GM21786 (cell line): ENCODE data around the gene TAF3.

Source experiments
- ATAC-seq: cut with Tn5 transposase; IDR thresholded peaks from one replicate; pipeline ENCODE4 v1.9.1; 2021; ENCODE audit not compliant: unreplicated experiment

Gene TAF3

DNA sequence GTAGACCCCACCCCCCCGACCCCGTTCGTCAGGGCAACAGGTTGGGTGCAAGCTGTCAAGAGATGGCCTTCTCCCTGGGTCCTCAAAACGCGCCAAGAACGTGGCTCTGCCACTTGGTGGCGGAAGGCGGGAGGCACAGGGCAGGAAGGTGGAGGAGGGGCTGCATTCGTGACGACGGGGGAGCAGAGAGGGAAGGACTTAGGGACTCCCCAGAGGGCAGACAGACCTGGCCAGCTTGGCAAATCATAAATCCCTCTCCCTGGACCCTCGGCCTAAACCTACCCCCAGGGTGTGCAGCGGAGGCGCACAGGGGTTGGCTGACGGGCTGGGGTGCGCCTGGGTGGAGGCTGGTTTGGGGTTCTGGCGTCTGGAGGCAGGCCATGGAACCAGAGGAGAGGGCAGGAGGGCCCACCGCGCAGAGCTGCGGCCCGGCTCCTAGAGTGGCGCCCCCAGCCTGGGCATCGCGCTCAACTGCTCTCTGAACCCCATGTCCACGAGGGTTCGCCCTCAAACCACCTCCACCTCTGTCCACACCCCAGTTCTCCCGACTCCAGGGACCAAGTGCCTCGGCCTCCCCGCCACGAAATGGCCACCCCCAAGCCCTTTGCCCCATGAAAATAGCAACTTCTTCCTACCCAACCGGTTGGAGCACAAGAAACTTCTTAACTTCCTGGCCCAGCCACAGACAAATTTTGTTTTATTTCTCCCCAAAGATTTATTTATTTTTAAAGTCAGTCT lies 225.4 kb downstream of the TAF3 start:
- ATAC-seq: no peak

DNA sequence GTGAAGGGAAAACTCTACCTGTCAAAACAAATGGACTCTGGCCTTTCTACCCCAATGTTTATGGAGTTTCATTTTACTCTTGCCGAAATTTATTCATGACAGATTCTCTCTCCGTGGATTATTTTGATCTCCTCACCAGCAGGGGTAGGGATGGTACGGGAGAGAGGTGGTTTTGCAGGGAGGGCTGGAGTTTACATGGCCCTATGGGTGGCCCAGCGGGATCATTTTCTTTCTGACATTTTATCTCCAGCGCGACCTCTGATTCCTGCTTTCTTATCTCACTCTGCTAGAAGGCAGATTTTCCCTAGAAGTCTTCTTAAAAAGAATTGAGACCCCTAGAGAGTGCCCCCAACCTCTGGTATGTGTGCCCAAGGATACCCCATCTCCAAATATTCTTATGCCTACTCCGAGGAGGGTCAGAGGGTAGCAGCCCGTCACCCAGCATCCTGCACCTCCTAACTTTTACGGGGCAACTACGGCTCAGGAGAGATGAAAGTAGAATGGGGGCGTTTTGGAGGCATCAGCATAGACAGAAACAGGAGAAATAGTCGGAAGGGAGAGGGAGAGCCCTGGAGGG lies 226.1 kb downstream of the TAF3 start:
- ATAC-seq: no peak

- ATAC-seq: no peak
Measured at GRCh38 chr10:8044908-8045725, 226.8 kb downstream of the TAF3 start.

DNA sequence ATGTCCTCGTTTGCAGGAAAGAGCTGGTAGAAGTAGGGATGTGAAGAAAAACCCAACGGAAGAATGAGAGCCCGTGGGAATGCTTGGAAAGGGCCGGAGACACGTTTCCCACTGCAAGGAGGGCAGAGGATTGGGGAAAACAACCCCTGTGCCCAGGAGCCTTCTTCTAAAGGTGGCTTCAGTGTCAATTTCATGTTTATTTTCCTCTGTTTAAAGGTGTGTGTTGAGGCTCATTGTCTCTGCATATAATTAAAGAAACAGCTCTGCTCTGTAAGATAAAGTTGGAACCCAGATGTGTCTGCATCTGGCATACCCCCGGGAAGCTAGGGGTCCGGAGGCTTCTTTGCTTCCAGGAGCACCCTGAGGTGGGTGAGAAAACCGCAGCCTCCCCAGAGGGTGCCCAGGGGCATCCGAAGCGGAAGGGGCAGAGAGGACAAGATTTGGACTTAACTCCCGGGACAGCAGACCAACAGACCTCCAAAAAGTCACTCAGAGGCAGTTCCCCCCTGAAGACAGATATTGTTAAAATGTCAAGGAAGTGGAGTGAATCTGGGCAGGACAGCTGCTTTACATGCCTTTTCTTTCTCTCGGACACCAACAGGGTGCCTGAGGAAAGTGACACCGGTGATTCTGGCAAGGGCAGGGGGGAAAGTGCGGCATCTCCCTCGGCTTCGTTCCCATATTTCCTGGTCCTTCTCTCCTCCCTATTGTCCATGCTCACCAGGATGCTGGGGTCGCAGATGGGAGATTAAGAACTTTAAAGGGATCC lies 227.6 kb downstream of the TAF3 start:
- ATAC-seq: no peak

GRCh38 chr10:8047452-8048280 lies 229.4 kb downstream of the TAF3 start:
- ATAC-seq: no peak

GRCh38 chr10:8048281-8049008 lies 230.1 kb downstream of the TAF3 start:
- ATAC-seq: no peak

GRCh38 chr10:8049045-8049864 lies 230.9 kb downstream of the TAF3 start:
- no peak for ATAC-seq

DNA sequence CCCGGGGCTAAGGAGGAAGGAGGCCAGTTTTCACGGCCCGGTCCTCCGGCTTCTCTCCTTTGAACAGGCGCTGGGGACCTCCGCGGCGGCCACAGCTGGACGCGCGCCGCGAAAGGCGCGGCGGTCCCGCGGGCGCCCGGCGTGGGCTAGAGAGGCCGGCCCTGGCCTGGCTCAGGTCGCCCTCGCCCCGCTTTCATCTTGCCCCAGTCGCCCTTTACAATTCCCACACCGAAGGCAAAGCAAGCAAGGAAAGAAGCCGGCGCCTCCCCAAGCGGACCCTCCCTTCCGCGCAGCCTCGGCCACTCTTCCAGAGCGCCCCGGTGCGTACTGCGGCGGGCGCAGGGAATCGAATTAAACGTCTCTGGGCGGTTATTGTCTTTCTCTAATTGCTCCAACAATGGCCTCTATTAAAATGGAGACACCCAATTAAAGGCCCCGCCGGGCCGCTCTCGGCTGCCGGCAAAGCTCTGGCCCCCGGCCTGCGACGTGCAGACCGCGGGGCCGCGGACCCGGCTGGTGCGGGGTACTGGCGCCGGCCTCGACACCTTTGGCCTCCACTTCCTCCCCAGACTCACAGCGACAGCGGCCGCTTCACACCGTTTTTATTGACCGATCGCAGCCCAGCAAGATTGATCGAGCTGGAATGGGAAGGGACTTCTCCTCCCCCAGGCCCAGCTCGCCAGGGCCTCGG lies 231.7 kb downstream of the TAF3 start:
- ATAC-seq: no peak

DNA sequence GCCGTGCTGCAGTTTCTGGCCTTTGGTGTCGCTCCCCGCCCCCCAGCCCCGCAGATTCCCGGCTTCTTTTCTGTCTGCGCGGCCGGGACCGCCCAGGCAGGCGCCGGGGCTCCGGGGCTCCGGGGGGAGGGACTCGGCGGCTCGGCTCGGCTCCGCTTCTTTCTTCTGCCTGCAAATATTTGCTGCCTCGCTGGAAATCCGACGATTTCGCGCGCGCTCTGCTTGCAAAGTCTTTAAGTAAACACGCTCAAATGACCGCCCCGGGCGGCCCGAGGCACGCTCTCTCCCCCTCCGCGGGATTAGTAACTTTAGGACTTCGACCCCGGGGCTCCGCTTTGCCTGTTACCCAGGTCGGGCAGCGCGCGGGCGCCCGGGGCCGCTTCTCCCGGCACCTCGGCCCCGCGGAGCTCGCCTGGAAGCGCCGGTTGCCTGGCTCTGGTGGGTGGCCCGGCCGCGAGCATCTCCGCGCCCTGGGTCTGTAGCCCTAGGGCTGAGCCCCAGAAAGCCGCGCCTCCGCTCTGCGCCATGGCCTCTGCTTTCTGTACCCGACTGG lies 232.3 kb downstream of the TAF3 start:
- no peak for ATAC-seq

DNA sequence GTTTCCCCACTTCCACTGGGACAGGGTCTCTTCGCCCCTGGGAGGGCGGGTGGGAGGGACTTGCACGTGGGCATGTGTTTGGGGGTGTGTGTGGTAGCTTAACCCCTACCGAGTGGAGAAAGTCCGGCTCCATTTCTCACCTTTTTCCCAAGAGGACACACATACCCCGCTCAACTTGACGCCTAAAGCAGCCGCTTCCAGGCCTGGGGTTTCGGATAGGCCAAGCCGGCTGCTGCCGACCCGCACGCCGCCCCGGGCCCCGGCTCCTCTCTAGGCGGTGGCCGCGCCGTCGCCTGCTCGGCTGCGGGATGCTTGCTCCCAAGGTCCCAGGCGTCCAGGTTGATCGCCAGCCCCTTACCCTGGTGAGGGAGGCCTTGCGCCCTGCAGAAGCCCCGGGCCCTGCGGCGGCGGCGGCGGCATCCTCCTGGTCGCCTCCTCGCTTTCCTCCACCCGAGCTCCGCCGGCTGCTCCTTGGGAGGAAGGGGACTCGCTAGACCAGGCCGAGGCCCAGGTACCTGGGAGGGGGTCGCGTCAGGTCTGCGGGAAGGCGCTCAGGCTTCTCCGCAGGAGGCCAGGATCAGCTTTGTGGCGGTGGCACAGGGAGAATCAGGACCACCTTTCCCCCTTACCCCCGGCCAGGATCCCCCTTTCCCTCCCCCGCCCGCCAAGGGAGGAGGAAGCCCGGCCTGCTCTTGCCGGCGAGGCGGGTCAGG lies 233.0 kb downstream of the TAF3 start:
- no peak for ATAC-seq

DNA sequence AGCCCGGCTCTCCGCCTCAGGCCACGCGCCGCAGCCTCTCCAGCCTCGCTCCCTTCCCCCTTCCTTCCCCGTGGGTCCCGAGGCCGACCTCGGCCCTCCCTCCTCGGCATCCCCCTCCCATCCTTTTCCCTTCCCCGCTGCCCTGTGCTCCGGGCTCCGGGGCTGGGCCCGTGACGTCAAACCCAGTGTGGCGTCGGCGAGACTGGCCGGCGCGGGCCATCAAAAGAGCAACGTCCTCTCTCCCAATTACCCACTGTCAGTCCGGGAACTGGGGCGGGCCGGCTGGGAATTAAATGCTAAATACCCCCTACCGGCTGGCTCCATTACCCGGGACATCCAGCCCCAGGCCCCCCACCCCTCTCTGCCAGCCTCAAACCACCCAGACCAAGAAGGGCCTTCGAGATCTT lies 233.5 kb downstream of the TAF3 start:
- ATAC-seq: no peak

DNA sequence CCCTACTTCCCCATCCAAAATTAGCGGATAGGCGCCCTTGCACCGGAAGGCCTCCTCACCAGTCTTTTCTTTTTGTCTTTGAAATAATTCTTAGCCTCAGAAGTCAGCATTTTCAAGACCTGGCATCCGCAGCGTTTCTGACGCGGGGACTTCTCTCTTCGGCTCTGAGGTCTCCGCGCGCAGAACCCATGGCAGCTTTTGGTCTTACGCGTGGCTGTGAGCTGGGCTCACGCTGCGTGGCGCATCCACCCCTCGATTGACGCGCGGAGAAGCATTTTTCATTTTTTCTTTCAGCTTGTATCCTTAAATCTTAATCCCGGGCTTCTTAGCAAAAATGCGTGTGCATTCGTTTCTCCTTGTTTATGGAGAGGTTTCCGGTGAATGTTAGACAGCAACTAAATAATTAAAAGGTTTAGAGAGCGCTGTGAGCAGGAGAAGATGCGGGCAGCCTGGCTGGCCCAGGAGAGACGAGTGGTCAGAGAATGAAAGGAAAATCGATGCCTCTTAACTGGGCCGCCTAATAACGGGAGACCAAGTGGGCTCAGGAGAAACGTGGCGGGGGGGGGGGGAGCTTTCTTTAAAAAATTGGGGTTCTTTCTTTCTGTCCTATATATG lies 234.1 kb downstream of the TAF3 start:
- ATAC-seq: no peak

- ATAC-seq: no peak
Measured at GRCh38 chr10:8052956-8053445, 234.7 kb downstream of the TAF3 start.

- peak; percentile 47 for ATAC-seq
Measured at GRCh38 chr10:8053446-8054243, 235.3 kb downstream of the TAF3 start.

GRCh38 chr10:8054244-8054493 lies 235.9 kb downstream of the TAF3 start:
- ATAC-seq: peak; percentile 1
